Activated T-helper 1 cell treated with anti-CD3 and anti-CD28 coated beads, Interleukin-12 subunit alpha, Interleukin-12 subunit beta, Interleukin-2, Interleukin-4 antibody, amounts not matched to agents 30 ng/mL and 10 ng/mL and 1 ng/mL, durations not matched to agents 14 hours and 24 hours and 36 hours (primary cell): Measurements from ENCODE around the gene PCDH12. TPM values are rescaled to one million over a fixed set of nuclear protein-coding genes. Genes with fewer than 3 reads are reported as not detected.
"Not testable (repeated sequence)": the region's sequence is repeated elsewhere in the genome, so short reads cannot be mapped to it uniquely, and the experiment has no call there.

Experiments used
- DNase-seq: peaks from one replicate; pipeline ENCODE4 v3.0.0; 2021; ENCODE audit warnings: low spot score
- H3K27ac Mint-ChIP-seq: one replicate; pipeline ENCODE4 v1.8.0; 2021; ENCODE audit warnings: mild to moderate bottlenecking, mixed read lengths
- H3K27me3 Mint-ChIP-seq: one replicate; pipeline ENCODE4 v1.8.0; 2022; ENCODE audit warnings: mild to moderate bottlenecking, moderate library complexity, mixed read lengths; ENCODE audit not compliant: insufficient read depth
- H3K36me3 Mint-ChIP-seq: one replicate; pipeline ENCODE4 v1.8.0; 2021; ENCODE audit warnings: low read depth, mixed read lengths
- H3K4me1 Mint-ChIP-seq: one replicate; pipeline ENCODE4 v1.8.0; 2021; ENCODE audit warnings: low read depth, mixed read lengths
- H3K4me3 Mint-ChIP-seq: one replicate; pipeline ENCODE4 v1.8.0; 2021; ENCODE audit warnings: mild to moderate bottlenecking, moderate library complexity, mixed read lengths
- H3K9me3 Mint-ChIP-seq: one replicate; pipeline ENCODE4 v1.8.0; 2021; ENCODE audit warnings: mixed read lengths
- intact Hi-C: fragments of 100-400 bp; cut with micrococcal nuclease; formaldehyde crosslinking; loops from one replicate; pipeline ENCODE4 v1.15.1; 2024
- total RNA-seq: library from RNA; stranded (reverse); gene quantifications from 2 replicates; pipeline ENCODE4 v1.2.3, GENCODE V29; 2022

The PCDH12 gene
- total RNA-seq, 1 donor from 2014 or later = 2.2 TPM

GRCh38 chr5:141923448-141924313 is 34.3 kb downstream of the PCDH12 start, which contains the start of gene DELE1:
Gene DELE1 (plus strand): TSS chr5:141923871. CDS start chr5:141923942, 71 bp downstream.
- H3K36me3 Mint-ChIP-seq = peaks cover 27% of the 10 kb centered on the region
- H3K27me3 Mint-ChIP-seq = no peaks in the 10 kb centered on the region
- intact Hi-C loops = loop anchor here (1.0 to 5.0 kb wide), 8 partner anchors 37 to 287 kb away; partner anchors contain the start of genes FCHSD1, HDAC3, RELL2 and RNF14
- peaks cover 32% of the 10 kb centered on the region for H3K4me1 Mint-ChIP-seq
- H3K27ac Mint-ChIP-seq = peak within 1 kb of the TSS; percentile 96
- peak within 1 kb of the TSS; percentile 92 for H3K4me3 Mint-ChIP-seq
- H3K9me3 Mint-ChIP-seq = no peaks in the 10 kb centered on the region
- DNase-seq = peak; percentile 88

GRCh38 chr5:141922827-141923447 is 35.1 kb downstream of the PCDH12 start:
- intact Hi-C loops = loop anchor here (1.0 to 5.0 kb wide), 2 partner anchors 37 to 94 kb away; no protein-coding TSS in a partner anchor
- H3K27ac Mint-ChIP-seq = peak overlapping the region; percentile 96

GRCh38 chr5:141920771-141921170 is 37.2 kb downstream of the PCDH12 start:
- H3K4me3 Mint-ChIP-seq = no peak overlapping the region
- no peaks in the 10 kb centered on the region for H3K9me3 Mint-ChIP-seq
- H3K36me3 Mint-ChIP-seq = peaks cover 7% of the 10 kb centered on the region
- H3K4me1 Mint-ChIP-seq = peaks cover 13% of the 10 kb centered on the region
- intact Hi-C loops = loop anchor here (5.0 kb wide), 1 partner anchor 97 kb away; no protein-coding TSS in a partner anchor
- H3K27me3 Mint-ChIP-seq = peaks cover 13% of the 10 kb centered on the region
- H3K27ac Mint-ChIP-seq = no peak overlapping the region
- no peak for DNase-seq

More at GRCh38 chr5:141922827-141923447, 35.1 kb downstream of the PCDH12 start:
- not testable (repeated sequence) for H3K9me3 Mint-ChIP-seq, H3K27me3 Mint-ChIP-seq, DNase-seq
- Mint-ChIP-seq H3K4me1 (peaks cover 29% of the 10 kb centered on the region), H3K36me3 (peaks cover 21% of the 10 kb centered on the region), H3K4me3 (peak overlapping the region; percentile 92)

GRCh38 chr5:141919218-141920119 is 38.5 kb downstream of the PCDH12 start:
- no peak overlapping the region for H3K27ac Mint-ChIP-seq
- intact Hi-C loops = loop anchor here (5.0 kb wide), 1 partner anchor 98 kb away; no protein-coding TSS in a partner anchor
- peaks cover 26% of the 10 kb centered on the region for H3K27me3 Mint-ChIP-seq
- H3K4me1 Mint-ChIP-seq = peaks cover 8% of the 10 kb centered on the region
- no peak for DNase-seq
- H3K4me3 Mint-ChIP-seq = no peak overlapping the region
- no peaks in the 10 kb centered on the region for H3K9me3 Mint-ChIP-seq
- peaks cover 3% of the 10 kb centered on the region for H3K36me3 Mint-ChIP-seq

GRCh38 chr5:141917760-141918159 is 40.2 kb downstream of the PCDH12 start:
- H3K4me3 Mint-ChIP-seq = no peak overlapping the region
- H3K4me1 Mint-ChIP-seq = peaks cover 7% of the 10 kb centered on the region
- H3K27ac Mint-ChIP-seq = no peak overlapping the region
- no peaks in the 10 kb centered on the region for H3K9me3 Mint-ChIP-seq
- DNase-seq = no peak
- intact Hi-C loops = no loop called here
- H3K27me3 Mint-ChIP-seq = peaks cover 39% of the 10 kb centered on the region
- no peaks in the 10 kb centered on the region for H3K36me3 Mint-ChIP-seq

- Mint-ChIP-seq H3K27ac (no peak overlapping the region), H3K9me3 (no peaks in the 10 kb centered on the region), H3K36me3 (no peaks in the 10 kb centered on the region), H3K4me1 (peaks cover 7% of the 10 kb centered on the region), H3K4me3 (no peak overlapping the region), H3K27me3 (peaks cover 44% of the 10 kb centered on the region)
- intact Hi-C loops = no loop called here
- DNase-seq = no peak
These were observed 41.5 kb downstream of the PCDH12 start for GRCh38 chr5:141916522-141916921.

- Mint-ChIP-seq H3K4me3 (no peak overlapping the region), H3K9me3 (no peaks in the 10 kb centered on the region), H3K36me3 (no peaks in the 10 kb centered on the region), H3K27me3 (peaks cover 44% of the 10 kb centered on the region), H3K27ac (no peak overlapping the region), H3K4me1 (peaks cover 7% of the 10 kb centered on the region)
- intact Hi-C loops = no loop called here
- no peak for DNase-seq
These were observed 42.1 kb downstream of the PCDH12 start for GRCh38 chr5:141915881-141916336.

- Mint-ChIP-seq H3K27ac (no peak overlapping the region), H3K36me3 (no peaks in the 10 kb centered on the region), H3K9me3 (no peaks in the 10 kb centered on the region), H3K4me3 (no peak overlapping the region), H3K4me1 (peaks cover 7% of the 10 kb centered on the region), H3K27me3 (peaks cover 44% of the 10 kb centered on the region)
- intact Hi-C loops = no loop called here
- DNase-seq = no peak
These were observed 43.2 kb downstream of the PCDH12 start for GRCh38 chr5:141914797-141915196.

- Mint-ChIP-seq H3K4me3 (no peak overlapping the region), H3K27ac (no peak overlapping the region), H3K4me1 (peaks cover 7% of the 10 kb centered on the region), H3K9me3 (no peaks in the 10 kb centered on the region), H3K27me3 (peaks cover 44% of the 10 kb centered on the region), H3K36me3 (no peaks in the 10 kb centered on the region)
- DNase-seq = no peak
- intact Hi-C loops = no loop called here
These were observed 43.7 kb downstream of the PCDH12 start for GRCh38 chr5:141914199-141914743.

- Mint-ChIP-seq H3K27me3 (peaks cover 44% of the 10 kb centered on the region), H3K4me1 (peaks cover 7% of the 10 kb centered on the region), H3K27ac (no peak overlapping the region), H3K9me3 (no peaks in the 10 kb centered on the region), H3K4me3 (peak overlapping the region; percentile 1), H3K36me3 (no peaks in the 10 kb centered on the region)
- intact Hi-C loops = no loop called here
- no peak for DNase-seq
These were observed 44.3 kb downstream of the PCDH12 start for GRCh38 chr5:141913560-141914198.

- Mint-ChIP-seq H3K4me3 (no peak overlapping the region), H3K4me1 (peaks cover 7% of the 10 kb centered on the region), H3K27me3 (peaks cover 30% of the 10 kb centered on the region), H3K36me3 (no peaks in the 10 kb centered on the region), H3K9me3 (no peaks in the 10 kb centered on the region), H3K27ac (no peak overlapping the region)
- no peak for DNase-seq
- intact Hi-C loops = no loop called here
These were observed 47.7 kb downstream of the PCDH12 start for GRCh38 chr5:141910271-141910673.

- Mint-ChIP-seq H3K4me3 (no peak overlapping the region), H3K9me3 (no peaks in the 10 kb centered on the region), H3K4me1 (peaks cover 7% of the 10 kb centered on the region), H3K36me3 (no peaks in the 10 kb centered on the region), H3K27me3 (peaks cover 21% of the 10 kb centered on the region), H3K27ac (no peak overlapping the region)
- intact Hi-C loops = no loop called here
- no peak for DNase-seq
These were observed 48.8 kb downstream of the PCDH12 start for GRCh38 chr5:141909212-141909611.
